Measurements from ENCODE around the gene ZNF157. TPM values are rescaled to one million over a fixed set of nuclear protein-coding genes. Genes with fewer than 3 reads are reported as not detected.
A peak's percentile ranks its signal among the peaks of the same experiment; 100 is the strongest.

The ZNF157 gene
- total and polyA plus RNA-seq, 2 experiments from 2014 or later: 0.68 to 1.5 TPM

GRCh38 chrX:47446431-47446830, 76.1 kb downstream of the ZNF157 start:
- Histone ChIP-seq H3F3A (replicated peaks; ENCODE audit: low read depth) (no peaks in the 10 kb centered on the region), H3K9me2 (ENCODE audit: insufficient read depth) (no peaks in the 10 kb centered on the region)
- peaks cover 43% of the 10 kb centered on the region for H3K9me3 Mint-ChIP-seq

More at GRCh38 chrX:47446431-47446830, 76.1 kb downstream of the ZNF157 start:
- H3K27ac Mint-ChIP-seq: no peak overlapping the region
- peaks cover 4% of the 10 kb centered on the region for H3K36me3 ChIP-seq (ENCODE audit: insufficient read depth)
- H3K27me3 ChIP-seq (ENCODE audit: insufficient read depth): no peaks in the 10 kb centered on the region
- no peak for ATAC-seq
- H2AFZ ChIP-seq: no peak overlapping the region
- H3K27ac ChIP-seq (ENCODE audit: low read depth): no peak overlapping the region
- H3K27me3 Mint-ChIP-seq (ENCODE audit: insufficient read depth, low read depth, poor library complexity): no peaks in the 10 kb centered on the region
- H3K36me3 Mint-ChIP-seq (ENCODE audit: low read depth): peaks cover 59% of the 10 kb centered on the region
- H3K4me3 ChIP-seq: no peak overlapping the region
- no peak for TF ChIP-seq POLR2AphosphoS5 (IDR thresholded peaks at IDR 0.05; ENCODE audit: low read depth)
- TF ChIP-seq JUNB (IDR thresholded peaks at IDR 0.05; ENCODE audit: unreplicated experiment): no peak
- TF ChIP-seq STAT1 (IDR thresholded peaks at IDR 0.05; ENCODE audit: unreplicated experiment): no peak
- TF ChIP-seq ZNF462 (CRISPR knock-in tag; IDR thresholded peaks at IDR 0.05): no peak
- no peak for TF ChIP-seq NANOG (IDR thresholded peaks at IDR 0.05; ENCODE audit: borderline replicate concordance)
- TF ChIP-seq ZNF331 (CRISPR knock-in tag; IDR thresholded peaks at IDR 0.05; ENCODE audit: low read depth): no peak
- TF ChIP-seq REST (IDR thresholded peaks at IDR 0.05; ENCODE audit: unreplicated experiment): no peak
- TF ChIP-seq EZH2phosphoT487 (IDR thresholded peaks at IDR 0.05; ENCODE audit: unreplicated experiment): no peak
- TF ChIP-seq CREB1 (CRISPR knock-in tag; IDR thresholded peaks at IDR 0.05; ENCODE audit: low read depth): no peak
- no peak for TF ChIP-seq ETS1 (IDR thresholded peaks at IDR 0.05)
- no peak for TF ChIP-seq CTCF (conservative IDR thresholded peaks at IDR 0.05; ENCODE audit: low read depth in 2 of 2)
- no peak for TF ChIP-seq ZNF114 (CRISPR knock-in tag; IDR thresholded peaks at IDR 0.05)
- TF ChIP-seq EZH2 (IDR thresholded peaks at IDR 0.05; ENCODE audit: low read depth, unreplicated experiment): no peak
- peak; percentile 2 for DNase-seq (ENCODE audit: low spot score)
- H3K4me1 ChIP-seq (ENCODE audit: insufficient read depth): no peaks in the 10 kb centered on the region
- H3K79me2 ChIP-seq (replicated peaks; ENCODE audit: insufficient read depth): no peaks in the 10 kb centered on the region
- H3K4me1 Mint-ChIP-seq: no peaks in the 10 kb centered on the region
- H4K20me1 ChIP-seq (replicated peaks; ENCODE audit: insufficient read depth): no peaks in the 10 kb centered on the region
- no peak overlapping the region for H3K4me3 Mint-ChIP-seq
- H3K4me2 ChIP-seq: no peak overlapping the region

Measured in GM23338 (cell line).